HepG2 (cell line): Measurements from ENCODE around the gene ZNF280A.

Experiments used
- ATF7 ChIP-seq, 2 experiments: fragments of 450-650 bp in 1 of 2; sonication (generic) in 1 of 2; formaldehyde crosslinking in 1 of 2; IDR thresholded peaks; 2 replicates each; pipeline versions ENCODE4 v1.4.0 to v1.6.1; 2016 to 2020; ENCODE audit warnings: antibody characterized with exemption in 1 of 2, mild to moderate bottlenecking in 1 of 2, missing genetic modification reagents in 1 of 2
- HCFC1 ChIP-seq: fragments of 150-350 bp; IDR thresholded peaks from 2 replicates; pipeline ENCODE4 v1.6.1; 2014; ENCODE audit warnings: low read depth, low read length
- RARA ChIP-seq: IDR thresholded peaks from 2 replicates; pipeline ENCODE4 v1.6.1; 2016; ENCODE audit warnings: missing genetic modification reagents, missing compliant biosample characterization

DNA sequence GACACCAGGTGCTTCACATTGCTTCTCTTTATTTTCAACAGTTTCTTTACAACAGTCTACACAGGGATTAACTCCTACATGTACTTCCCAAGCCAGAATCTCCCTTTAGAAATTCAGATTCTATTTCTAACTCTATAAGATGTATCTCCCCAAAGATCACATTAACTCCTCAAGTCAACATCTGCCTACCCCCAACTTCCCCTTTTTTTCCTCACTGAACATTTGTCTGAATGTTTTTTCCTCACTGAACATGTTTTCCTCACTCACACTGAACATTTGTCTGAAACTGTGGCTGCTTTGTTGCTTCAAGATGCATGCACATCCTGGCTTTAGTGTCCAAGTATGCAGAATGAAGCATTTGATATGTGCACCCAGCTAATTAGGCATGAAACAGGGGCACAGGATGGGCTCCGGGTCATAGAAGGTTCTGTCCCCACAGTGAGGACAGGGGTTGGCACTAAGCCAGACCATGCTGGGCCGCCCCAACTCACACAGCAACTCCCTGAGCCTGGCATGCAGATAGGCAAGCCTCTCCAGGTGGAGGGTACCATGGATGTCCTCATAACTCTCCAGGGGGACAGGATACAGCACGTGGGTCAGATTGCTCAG lies 27.7 kb upstream of the ZNF280A start:
- TF ChIP-seq RARA (CRISPR knock-in tag) (no peak), HCFC1 (no peak), ATF7 (IDR thresholded peaks at IDR 0.05) (no peak), ATF7 (CRISPR knock-in tag; IDR thresholded peaks at IDR 0.05) (no peak)
